GM19463 (cell line): ENCODE measurements around the gene GOLGA7B.

Experiments
- ATAC-seq: cut with Tn5 transposase; IDR thresholded peaks from one replicate; pipeline ENCODE4 v1.9.1; 2021; ENCODE audit warnings: mild to moderate bottlenecking, moderate library complexity; ENCODE audit not compliant: unreplicated experiment

GOLGA7B gene

DNA sequence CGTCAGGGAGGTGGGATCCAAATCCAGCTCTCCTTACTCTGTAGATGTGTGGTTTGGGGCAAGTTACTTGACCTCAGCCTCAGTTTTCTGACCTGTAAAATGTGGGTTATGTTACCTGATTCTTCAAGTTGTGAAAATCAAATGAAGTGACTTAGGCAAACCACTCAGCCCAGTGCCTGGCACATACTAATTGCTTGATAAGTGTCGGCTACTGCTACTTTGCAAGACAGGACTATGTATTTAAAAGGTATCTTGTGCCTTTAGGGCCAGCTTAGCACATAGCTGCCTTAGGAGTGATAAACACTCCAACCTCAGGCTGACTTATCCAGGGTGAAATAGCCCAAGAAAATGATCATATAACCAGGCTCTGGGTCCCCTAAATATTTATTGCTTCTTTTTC is 42.9 kb downstream of the GOLGA7B start:
- ATAC-seq, result no peak

DNA sequence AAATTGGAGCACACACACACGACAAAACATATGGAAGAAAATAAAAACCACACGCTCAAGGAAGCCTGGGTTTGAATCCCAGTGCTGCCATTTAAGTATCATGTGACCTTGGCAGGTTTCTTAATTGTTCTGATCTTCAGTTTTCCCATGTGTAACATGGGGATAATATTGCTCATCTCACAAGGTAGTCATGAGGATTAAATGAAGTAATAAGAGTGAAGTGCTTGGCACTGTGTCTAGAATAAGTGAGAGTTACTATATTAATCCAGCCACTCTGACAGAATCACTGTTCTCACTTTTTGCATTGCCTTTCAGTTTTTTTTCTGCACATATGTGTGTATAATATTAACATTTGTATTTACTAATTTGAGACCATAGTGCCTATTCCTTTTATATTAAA is 43.3 kb downstream of the GOLGA7B start:
- no peak for ATAC-seq

DNA sequence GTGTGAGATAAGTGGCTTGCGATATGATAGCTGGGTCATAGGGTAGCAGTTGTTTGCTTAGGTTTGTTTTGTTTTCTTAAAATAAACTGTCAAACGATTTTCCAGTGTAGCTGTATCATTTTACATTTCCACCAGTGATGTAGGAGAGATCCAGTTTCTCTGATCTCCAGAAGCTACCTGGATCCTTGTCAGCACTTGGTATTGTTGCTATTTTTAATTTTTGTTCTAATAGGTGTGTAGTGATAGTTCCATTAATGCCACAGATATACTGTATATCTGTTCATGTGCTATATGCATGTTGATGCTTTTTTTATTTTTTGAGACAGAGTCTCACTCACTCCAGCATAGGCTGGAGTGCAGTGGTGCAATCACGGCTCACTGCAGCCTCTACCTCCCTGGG is 44.4 kb downstream of the GOLGA7B start:
- ATAC-seq, result no peak

DNA sequence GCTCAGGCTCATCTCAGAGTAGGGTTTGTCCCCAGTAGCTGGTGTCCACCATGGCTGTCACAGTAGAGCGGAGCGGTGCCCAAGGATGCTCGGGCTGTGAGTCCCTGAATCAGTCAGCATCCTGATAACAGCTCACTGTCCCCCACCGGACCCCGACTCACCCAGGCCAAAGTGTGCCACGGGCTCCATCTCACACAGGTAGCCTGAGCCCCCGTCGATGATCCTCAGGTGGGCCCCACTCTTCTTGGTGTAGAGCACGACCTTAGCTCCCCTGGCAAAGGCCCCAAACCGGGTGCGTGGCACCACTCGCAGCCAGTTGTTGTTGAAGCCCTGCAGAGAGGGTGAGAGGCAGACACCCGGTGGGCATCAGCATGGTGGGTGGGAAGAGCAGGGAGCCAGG is 45.4 kb downstream of the GOLGA7B start:
- no peak for ATAC-seq

DNA sequence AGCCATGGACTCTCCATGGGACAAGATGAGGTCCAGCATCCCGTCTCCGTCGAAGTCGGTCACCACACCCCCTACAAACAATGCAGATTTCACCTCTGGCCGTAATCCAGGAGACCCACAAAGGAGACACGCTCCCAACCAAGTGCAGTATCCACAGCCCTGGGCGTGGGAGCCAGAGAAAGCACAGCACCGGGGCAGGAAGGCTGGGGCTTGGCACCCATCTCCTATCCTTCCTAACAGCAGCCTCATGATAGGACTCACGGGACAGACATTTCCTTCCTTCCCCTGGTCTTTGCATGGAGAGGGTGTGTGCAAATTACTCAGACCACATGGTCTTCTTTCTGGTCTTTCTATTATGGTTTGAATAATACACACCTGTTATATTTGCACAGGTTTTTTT is 46.3 kb downstream of the GOLGA7B start:
- no peak for ATAC-seq

DNA sequence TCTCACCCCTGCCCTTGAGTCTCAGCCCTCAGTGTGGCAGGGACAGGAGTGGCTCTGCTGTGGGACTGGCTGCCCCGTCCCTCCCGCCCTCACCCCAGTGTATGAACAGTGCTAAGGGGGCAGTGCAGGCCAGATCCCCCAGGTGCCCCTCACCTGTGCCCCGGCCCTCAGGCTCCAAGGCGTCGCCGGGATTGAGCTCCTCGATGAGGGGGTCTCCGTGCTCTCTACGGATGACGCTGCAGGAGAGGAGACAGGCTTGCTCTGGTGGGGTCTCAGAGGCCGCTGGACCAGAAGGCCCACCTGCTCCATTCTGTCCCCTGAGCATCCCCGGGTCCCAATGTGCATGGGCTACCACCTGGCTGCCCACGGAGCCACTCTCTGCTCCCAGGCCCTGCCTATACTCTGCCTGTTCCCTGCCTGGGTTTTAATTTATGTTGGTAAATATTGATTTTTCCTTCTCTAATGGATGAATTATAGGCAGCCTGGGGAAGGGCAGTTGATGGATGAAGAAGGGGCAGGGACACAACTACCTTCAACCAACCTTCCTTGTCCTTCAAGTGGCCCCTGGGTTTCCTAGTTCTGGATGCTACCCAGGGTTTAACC is 47.2 kb downstream of the GOLGA7B start:
- no peak for ATAC-seq

DNA sequence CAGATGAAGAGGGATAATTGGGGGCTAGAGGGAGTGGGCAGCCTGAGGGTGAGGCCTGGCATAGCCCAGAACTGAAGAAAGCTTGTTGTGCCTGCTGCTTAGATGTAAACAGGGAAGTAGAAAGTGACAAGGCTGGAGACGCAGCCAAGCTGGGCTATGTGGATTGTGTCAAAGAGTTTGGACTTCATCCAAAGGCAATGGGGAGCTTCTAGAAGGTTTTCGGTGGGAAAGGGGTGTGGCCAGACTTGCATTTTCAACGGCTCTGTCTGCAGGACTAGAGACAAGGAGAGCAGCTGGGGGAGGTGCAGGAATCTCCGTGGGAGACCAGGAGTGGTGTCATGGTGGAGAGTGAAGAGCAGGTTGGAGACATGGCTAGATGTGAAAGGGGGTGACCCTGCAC is 48.8 kb downstream of the GOLGA7B start:
- no peak for ATAC-seq

DNA sequence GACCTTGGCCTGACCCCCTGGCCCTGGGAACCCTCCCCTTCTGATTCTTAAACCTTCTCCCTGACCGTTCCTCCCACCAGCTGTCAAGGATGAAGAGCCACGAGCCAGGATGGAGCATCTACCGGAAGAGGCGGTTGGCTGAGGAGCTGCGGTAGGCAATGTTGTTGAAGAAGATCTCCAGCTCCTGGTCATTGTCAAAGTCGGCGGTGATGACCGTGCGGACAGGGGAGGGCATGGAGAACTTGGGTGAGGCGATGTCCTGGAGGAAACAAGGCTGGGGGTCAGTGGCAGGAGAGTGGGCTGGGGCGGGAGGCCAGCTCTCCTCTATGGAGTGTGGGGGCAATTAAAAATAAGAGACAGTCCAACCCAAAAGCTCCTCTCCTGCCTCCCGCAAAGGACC is 51.7 kb downstream of the GOLGA7B start:
- no peak for ATAC-seq

DNA sequence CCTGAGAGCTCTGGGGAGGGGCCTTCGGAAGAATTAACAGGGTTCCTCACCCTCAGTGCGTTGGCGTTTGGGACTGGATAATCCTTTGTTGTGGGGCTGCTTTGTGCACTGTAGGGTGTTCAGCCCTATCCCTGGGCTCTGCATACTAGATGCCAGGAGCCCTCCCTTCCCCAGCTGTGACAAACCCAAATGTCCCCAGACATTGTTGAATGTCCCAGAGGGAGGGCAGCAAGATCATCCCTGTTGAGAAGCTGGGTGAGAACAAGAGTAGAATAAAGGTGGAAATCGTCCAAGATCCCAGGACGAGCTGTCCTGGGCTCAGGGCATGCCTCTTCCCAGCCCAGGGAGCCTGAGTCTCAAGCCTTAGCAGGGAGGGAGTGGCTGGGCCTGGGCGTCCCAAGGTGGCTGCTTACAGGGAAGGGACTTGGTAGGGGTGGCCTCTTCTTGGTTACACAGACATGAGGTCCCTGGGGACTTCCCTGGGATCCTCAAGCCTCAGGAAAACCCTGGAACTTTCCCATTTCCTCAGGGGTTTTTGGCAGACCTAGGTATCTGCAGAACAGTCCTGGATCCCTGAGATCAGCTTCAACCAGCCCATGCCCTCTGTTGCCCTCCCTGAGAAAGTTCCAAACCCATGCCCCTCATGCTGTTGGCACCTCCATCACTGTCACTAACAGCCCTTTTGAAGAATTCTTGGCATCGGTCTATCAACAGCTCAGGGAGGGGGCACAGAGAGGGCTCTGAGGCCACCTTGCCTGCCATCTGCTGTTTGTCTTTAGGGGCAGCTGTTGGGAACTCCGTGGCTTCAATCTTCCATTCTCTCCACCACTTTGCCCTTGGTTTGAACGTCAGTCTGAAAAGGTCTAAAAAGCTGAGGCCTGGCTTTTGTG is 53.7 kb downstream of the GOLGA7B start:
- no peak for ATAC-seq

DNA sequence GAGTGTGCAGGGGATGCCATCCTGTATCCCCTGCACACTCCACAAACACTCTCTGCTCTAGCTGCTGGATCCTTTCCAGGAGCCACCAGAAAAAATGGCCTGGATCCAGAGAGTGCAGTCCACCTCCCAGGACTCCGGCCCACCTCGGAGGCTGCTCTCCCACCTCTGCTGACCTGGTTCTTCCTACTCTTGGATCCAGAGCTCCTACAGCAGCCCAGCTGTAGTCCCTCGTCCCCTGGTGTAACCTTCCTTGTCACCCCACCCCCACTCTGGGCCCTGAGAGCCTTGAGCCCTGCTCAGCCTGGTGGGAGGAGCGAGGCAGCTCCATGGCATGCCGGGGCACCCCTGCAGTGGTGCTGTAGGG is 54.4 kb downstream of the GOLGA7B start:
- ATAC-seq, result no peak

DNA sequence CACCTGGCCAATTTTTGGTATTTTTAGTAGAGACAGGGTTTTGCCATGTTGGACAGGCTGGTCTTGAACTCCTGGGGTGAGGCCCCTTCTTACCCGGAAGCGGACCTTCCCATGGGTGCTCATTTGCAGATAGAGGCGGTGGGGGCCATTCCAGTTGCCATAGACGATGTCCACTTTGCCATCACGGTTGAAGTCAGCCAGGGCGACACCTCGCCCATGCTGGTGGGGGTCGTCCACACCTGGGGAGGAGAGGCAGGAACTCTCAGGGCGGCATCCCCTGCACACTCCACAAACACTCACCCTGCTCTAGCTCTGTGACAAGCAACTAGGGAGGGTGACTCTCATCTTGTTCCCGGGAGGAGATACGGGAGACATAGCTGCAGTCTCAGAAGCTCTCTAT is 54.9 kb downstream of the GOLGA7B start:
- ATAC-seq, result no peak

DNA sequence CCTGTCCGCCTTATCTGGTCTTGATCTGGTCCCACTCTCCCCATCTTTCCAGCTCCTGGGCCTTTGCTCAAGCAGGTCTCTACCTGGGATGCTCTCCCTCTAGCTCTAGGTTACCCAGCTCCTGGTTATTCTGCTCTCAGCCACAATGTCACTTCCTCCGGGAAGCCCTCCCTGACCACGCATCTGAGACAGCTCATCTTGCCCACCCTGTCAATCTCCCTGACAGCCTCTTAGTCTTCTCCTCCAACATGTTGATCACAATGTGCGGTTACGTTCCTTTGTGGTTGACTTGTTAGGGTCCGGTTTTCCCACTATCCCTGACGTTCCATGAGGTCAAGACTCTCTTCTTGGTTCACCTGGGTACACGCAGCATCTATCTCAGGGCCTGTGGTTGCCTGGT is 55.6 kb downstream of the GOLGA7B start:
- ATAC-seq, result no peak

DNA sequence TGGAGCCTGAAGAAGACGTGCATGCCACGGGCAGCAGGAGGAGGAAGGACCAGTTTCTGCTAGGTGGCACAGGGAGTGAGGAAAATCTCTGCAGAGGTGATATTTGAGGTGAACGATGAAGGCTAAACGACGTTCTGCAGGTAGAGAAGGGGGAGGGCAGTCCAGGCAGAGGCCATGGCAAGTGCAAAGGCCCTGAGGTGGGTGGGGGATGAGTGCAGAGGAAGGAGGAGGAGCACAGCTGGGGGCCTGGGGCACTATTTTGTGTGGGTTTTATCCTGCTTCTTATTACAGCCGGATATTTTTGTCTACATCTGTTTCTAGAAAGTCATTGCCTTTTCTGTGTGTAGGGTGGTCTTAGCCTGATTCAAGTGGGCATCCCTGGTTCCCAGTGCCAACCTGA is 57.6 kb downstream of the GOLGA7B start:
- no peak for ATAC-seq

DNA sequence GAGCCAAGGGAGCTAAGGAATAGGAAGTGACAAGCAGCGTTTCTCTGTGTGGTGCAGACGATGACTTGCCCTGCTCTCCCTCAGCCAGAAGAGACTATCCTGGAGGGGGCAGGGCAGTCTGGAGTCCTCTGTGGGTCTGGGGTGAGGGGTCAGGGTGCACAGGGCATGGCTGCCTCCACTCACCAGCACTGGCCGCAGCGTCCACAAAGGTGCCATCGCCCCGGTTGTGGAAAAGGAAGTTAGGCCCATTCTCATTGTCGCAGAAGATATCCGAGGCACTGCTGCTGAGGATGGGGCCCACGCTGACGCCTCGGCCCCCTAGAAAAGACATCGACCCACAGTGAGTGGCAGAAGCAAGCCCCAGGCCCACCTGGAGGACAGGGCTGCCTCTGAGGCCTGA is 58.2 kb downstream of the GOLGA7B start:
- ATAC-seq, result no peak

DNA sequence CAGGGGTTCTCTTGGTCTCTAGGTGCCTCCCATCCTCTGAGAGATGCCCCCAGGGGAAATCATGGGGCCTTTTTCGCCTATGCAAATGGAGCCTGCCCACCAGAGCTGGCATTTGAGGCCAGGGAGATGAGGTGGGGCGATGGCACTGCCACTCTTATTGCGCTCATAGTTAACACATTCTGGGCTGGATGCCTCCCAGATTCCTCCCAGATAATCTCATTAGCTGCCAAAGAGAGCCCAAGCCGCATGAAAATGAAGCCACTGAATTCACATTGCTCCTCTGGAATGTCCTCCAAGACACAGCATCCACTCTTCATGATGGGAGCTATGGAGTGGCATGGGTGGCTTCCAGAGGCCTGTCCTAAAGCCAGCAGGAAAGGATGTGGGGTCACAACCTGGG is 61.0 kb downstream of the GOLGA7B start:
- no peak for ATAC-seq

DNA sequence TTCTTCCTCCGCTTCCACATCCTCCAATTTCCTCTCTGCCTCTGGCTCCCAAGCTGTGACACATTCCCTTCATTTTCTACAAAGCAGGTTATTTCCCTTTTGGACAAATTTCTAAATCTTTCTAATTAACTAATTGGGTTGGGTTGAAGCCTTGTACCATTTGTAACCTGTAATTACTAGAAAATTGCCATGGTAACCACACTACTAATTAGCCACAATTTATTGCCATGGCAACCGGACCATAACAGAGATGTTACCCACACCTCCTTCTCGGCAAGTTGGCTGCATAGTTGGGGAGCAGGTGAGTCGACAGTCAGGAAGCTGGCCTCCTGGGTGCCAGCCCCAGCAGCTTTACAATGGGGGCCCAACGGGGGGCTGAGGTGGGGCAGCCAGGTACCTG is 61.6 kb downstream of the GOLGA7B start:
- no peak for ATAC-seq

DNA sequence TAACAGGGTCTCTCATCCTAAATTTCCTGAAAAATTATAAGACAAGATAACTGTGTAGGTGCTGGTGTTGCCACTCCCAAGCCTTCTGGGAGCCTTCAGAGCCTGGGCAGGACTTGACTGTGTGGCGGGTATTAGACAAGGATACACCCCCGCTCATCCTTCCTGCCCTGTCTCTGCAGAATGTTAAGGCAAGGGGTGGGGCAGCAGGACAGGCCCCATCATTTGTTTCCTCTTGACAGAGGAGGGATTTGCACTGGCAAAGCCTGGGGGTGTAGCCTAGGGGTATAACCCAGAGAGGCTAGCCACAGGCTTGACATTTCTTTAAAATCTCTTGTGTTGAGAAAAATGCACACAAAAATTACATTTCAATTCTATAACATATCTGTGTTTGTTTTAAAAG is 63.5 kb downstream of the GOLGA7B start:
- ATAC-seq, result no peak

DNA sequence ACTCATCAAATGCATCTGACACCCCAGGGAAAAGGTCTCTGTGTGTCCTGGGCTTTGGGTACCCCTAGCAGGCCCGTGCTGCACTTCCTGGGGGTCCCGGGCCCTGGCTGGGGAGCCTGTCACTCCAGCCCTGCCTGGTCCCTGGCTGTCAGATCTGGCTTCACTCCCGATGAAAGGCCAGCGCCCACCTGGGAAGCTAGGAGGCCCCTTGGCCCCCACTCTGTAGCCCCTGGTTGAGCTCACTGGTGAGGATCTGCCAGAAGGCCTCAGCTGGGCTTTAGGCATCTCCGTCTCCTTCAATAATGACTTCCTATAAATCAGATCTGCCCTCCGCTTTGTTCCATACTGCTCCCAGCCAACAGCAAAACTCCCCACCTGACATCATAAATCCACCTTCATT is 64.0 kb downstream of the GOLGA7B start:
- ATAC-seq, result no peak

DNA sequence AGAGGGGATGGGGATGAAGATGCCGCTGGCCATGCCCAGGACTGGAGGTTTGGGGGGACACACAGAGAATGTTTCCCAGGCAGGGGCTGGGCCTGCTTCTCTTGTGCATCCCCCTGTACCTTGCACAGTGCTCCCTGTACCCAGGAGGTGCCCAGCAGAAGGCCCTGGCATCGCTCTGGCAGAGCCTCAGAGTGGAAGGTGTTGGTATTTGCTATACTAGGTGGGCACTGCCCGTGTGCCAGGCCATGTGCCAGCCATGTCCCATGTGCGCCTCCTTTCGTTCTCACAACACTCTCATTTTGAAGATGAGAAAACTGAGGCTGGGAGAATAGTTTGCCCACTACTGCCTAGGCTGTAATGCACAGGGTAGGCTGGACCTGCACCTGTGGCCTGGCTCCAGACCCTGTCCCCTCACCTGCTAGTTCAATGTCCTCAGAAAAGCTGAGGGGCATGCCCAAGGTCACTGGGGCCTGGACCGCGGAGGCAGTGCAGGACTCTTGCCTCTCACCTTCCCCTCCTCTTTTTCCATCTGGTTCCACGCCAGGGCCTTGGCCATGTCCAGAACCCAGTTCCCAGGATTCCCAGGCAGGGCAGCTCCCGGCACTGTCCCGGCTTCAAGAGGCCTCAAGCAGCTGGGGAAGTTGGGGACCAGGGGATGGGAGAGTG is 64.7 kb downstream of the GOLGA7B start:
- ATAC-seq, result no peak

DNA sequence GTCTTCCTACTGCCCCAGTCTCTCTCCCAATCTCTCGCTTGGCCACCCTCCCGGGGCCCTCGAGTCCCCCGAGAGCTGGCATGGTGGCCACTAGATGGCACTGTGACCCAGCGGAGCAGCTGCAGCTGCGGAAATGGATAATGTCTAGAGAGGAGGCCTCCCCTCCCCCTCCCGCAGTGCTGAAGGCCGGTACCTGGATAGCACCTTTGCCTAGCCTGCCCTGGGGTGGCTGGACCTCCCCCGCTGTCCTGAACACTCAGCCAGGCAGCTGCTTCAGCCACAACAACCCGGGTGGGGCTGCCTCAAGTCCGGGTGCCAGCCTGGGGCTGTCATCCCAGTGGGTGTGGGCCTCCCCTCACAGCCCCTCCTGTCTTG is 65.2 kb downstream of the GOLGA7B start:
- no peak for ATAC-seq

DNA sequence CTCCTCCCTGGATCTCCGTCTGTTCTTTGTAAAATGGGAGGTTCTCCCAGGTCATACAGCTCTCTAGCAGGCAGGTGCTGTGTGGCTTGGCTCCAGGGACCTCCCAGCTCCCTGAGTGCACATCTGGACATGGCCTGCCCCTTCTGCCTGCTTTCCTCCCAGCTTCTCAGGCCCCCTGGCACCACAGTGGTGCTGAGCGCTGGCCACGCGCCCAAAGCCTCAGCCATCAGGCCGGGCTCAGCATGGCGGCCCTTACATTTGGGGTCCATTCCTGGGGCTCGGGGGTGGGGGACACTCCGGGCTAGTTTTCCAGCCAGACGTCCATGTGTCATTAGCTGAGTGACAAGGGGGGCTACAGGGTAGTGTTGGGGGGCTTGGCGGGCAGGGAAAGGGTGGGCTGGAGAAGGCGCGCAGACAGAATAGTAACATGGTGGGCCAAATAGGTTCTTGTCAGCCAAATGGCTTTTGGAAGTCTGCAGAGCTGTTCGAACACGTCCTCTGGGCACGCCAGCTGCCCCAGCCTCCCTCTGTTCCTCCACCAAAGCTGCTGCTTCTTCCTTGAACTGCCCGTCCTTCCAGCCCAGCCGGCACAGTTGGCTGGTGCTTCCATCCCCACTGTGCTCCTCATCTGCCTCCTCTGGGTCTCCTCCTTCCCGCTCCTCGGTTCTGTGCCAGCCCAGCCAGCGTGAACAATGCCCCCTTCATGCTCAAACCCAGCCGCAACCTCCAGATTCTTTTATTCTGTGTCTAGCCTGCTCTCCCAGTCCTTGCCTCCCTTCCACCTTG is 65.9 kb downstream of the GOLGA7B start:
- no peak for ATAC-seq

DNA sequence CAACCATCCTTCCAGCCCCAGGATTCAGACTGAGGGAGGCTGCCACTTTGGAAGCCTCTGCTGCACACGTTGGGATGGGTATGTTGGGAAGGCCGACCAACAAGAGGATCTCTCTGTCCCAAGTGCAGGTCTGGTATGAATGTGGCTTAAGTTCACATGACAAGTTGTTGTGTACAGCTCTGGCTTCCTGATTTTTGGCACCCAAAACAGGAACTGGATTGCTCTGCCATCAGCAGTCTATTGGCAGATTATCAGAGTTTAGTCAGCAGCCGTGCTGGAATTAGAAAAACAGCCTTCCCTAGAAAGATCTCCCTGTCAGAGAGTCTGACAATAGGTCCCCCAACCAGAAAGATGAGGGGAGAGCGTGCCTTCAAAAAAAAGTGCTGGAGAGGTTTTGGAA is 66.9 kb downstream of the GOLGA7B start:
- no peak for ATAC-seq
